ENCODE data around the gene GH1. TPM values are rescaled to one million over a fixed set of nuclear protein-coding genes. Genes with fewer than 3 reads are reported as not detected.

The GH1 gene
- total RNA-seq, 4 donors from 2014 or later, result not detected

GRCh38 chr17:63930951-63931575 is 12.4 kb upstream of the GH1 start:
- TF ChIP-seq POLR2A (IDR thresholded peaks at IDR 0.05) (no peak), EP300 (IDR thresholded peaks at IDR 0.05) (no peak), CTCF (IDR thresholded peaks at IDR 0.05) (no peak)
- H3K36me3 ChIP-seq, result no peaks in the 10 kb centered on the region
- peak overlapping the region in 2 of 4 donors; percentile 48 to 52 for H3K27ac ChIP-seq
- peak; percentile 31 to 50 for DNase-seq (ENCODE audit: low spot score in 2 of 2)
- 45 to 77% methylated on average over 8 to 16 of the region's 16 CpGs for WGBS, 2 donors
- peaks cover 0 to 22% (median 3%) of the 10 kb centered on the region in 4 donors for H3K4me1 ChIP-seq
- peak overlapping the region in 1 of 4 donors; percentile 42 for H3K4me3 ChIP-seq
- H3K9me3 ChIP-seq, result no peaks in the 10 kb centered on the region
- no peaks in the 10 kb centered on the region for H3K27me3 ChIP-seq

- Histone ChIP-seq H3K9me3 (no peaks in the 10 kb centered on the region), H3K4me3 (peak overlapping the region in 1 of 4 donors; percentile 42), H3K4me1 (peaks cover 0 to 22% (median 3%) of the 10 kb centered on the region in 4 donors), H3K27me3 (no peaks in the 10 kb centered on the region), H3K36me3 (no peaks in the 10 kb centered on the region), H3K27ac (peak overlapping the region in 1 of 4 donors; percentile 48)
- 86 to 89% methylated on average over 21 to 24 of the region's 24 CpGs for WGBS, 2 donors
- DNase-seq (ENCODE audit: low spot score in 2 of 2), result no peak
- TF ChIP-seq CTCF (IDR thresholded peaks at IDR 0.05) (no peak), POLR2A (IDR thresholded peaks at IDR 0.05) (no peak), EP300 (IDR thresholded peaks at IDR 0.05) (no peak)
Measured at GRCh38 chr17:63929860-63930766, 11.5 kb upstream of the GH1 start.

GRCh38 chr17:63928966-63929695 is 10.5 kb upstream of the GH1 start:
- Histone ChIP-seq H3K4me3 (no peak overlapping the region), H3K27me3 (no peaks in the 10 kb centered on the region), H3K9me3 (no peaks in the 10 kb centered on the region), H3K4me1 (peaks cover 0 to 22% (median 3%) of the 10 kb centered on the region in 4 donors), H3K36me3 (no peaks in the 10 kb centered on the region), H3K27ac (no peak overlapping the region)
- 89% methylated on average over 9 to 10 of the region's 10 CpGs for WGBS, 2 donors
- TF ChIP-seq CTCF (IDR thresholded peaks at IDR 0.05), result no peak
- TF ChIP-seq POLR2A (IDR thresholded peaks at IDR 0.05), result no peak
- TF ChIP-seq EP300 (IDR thresholded peaks at IDR 0.05), result no peak
- DNase-seq (ENCODE audit: low spot score in 2 of 2), result no peak

GRCh38 chr17:63928172-63928666 is 9.6 kb upstream of the GH1 start:
- TF ChIP-seq POLR2A (IDR thresholded peaks at IDR 0.05), result no peak
- no peak for TF ChIP-seq EP300 (IDR thresholded peaks at IDR 0.05)

GRCh38 chr17:63927464-63928171 is 9.0 kb upstream of the GH1 start:
- TF ChIP-seq CTCF (IDR thresholded peaks at IDR 0.05) (no peak), POLR2A (IDR thresholded peaks at IDR 0.05) (no peak), EP300 (IDR thresholded peaks at IDR 0.05) (no peak)
- no peaks in the 10 kb centered on the region for H3K36me3 ChIP-seq
- no peak overlapping the region for H3K27ac ChIP-seq
- peaks cover 0 to 22% (median 3%) of the 10 kb centered on the region in 4 donors for H3K4me1 ChIP-seq
- 64 to 74% methylated on average over 8 of the region's 8 CpGs for WGBS, 2 donors
- DNase-seq (ENCODE audit: low spot score in 2 of 2), result no peak
- no peak overlapping the region for H3K4me3 ChIP-seq
- H3K9me3 ChIP-seq, result no peaks in the 10 kb centered on the region
- no peaks in the 10 kb centered on the region for H3K27me3 ChIP-seq

More at GRCh38 chr17:63928172-63928666, 9.6 kb upstream of the GH1 start:
- Histone ChIP-seq H3K9me3 (no peaks in the 10 kb centered on the region), H3K4me1 (peaks cover 0 to 22% (median 3%) of the 10 kb centered on the region in 4 donors), H3K27me3 (no peaks in the 10 kb centered on the region), H3K36me3 (no peaks in the 10 kb centered on the region), H3K4me3 (no peak overlapping the region), H3K27ac (no peak overlapping the region)
- no peak for DNase-seq (ENCODE audit: low spot score in 2 of 2)
- WGBS, 2 donors, result 83 to 87% methylated on average over 7 to 8 of the region's 10 CpGs

Data from tibial nerve (tissue), 4 donors.